ENCODE data around the gene ACTL10. TPM values are rescaled to one million over a fixed set of nuclear protein-coding genes. Genes with fewer than 3 reads are reported as not detected.

The ACTL10 gene
- total RNA-seq, 1 experiment from 2014 or later, result 1.3 TPM

GRCh38 chr20:33670715-33671499 is 4.2 kb downstream of the ACTL10 start (continued):
- TF ChIP-seq, protein P1, sequence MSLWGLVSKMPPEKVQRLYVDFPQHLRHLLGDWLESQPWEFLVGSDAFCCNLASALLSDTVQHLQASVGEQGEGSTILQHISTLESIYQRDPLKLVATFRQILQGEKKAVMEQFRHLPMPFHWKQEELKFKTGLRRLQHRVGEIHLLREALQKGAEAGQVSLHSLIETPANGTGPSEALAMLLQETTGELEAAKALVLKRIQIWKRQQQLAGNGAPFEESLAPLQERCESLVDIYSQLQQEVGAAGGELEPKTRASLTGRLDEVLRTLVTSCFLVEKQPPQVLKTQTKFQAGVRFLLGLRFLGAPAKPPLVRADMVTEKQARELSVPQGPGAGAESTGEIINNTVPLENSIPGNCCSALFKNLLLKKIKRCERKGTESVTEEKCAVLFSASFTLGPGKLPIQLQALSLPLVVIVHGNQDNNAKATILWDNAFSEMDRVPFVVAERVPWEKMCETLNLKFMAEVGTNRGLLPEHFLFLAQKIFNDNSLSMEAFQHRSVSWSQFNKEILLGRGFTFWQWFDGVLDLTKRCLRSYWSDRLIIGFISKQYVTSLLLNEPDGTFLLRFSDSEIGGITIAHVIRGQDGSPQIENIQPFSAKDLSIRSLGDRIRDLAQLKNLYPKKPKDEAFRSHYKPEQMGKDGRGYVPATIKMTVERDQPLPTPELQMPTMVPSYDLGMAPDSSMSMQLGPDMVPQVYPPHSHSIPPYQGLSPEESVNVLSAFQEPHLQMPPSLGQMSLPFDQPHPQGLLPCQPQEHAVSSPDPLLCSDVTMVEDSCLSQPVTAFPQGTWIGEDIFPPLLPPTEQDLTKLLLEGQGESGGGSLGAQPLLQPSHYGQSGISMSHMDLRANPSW (CRISPR knock-in tag; conservative IDR thresholded peaks at IDR 0.05; ENCODE audit: low read depth), result no peak
- TF ChIP-seq ZBTB43 (CRISPR knock-in tag; IDR thresholded peaks at IDR 0.05), result no peak
- no peak for TF ChIP-seq MYBL2 (CRISPR knock-in tag; IDR thresholded peaks at IDR 0.05)
- no peak for TF ChIP-seq KAT7 (CRISPR knock-in tag; IDR thresholded peaks at IDR 0.05; ENCODE audit: borderline replicate concordance)

DNA sequence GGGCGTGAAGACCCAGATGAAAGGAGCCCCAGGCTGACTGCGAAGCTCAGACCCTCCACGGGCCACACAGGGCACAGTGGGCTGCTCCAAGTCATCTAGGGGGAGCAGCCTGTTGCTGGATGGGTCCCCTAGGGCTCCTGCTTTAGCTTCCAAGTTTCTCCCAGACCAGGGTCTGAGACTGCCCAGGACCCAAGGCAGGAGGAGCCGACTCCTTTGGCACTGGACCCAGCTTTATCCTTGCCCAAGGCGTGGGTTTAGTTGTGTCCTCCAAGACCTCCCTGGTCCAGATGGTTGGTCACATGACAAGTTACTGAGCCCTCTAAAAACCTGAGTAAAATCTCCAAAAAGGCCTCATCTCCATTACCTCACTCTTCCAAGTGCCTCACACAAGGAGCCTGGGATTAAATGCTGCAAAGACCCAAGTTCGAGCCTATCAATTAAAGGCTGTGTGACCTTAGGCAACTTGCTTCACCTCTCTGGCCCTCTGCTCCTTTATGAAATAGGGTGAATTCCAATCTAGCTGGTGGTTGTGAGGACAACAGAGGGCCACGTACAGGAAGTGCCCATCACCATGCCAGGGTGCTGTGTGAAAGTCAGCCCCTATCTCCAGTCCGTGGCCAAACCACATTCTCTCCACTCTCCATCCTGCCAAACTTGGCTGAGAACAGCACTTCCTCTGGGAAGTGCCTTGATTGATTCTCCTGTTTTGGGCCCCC is 5.0 kb downstream of the ACTL10 start:
- peaks cover 31% of the 10 kb centered on the region for H3K4me1 Mint-ChIP-seq
- peaks cover 8% of the 10 kb centered on the region; the same call in 1 of the 2 replicates for H3K36me3 Mint-ChIP-seq
- ATAC-seq (no peak), DNase-seq (ENCODE audit: low spot score) (no peak)
- no peaks in the 10 kb centered on the region; the same call in 1 of the 2 replicates for H3K27me3 Mint-ChIP-seq (ENCODE audit: low read depth)
- H3K9me3 Mint-ChIP-seq, result no peaks in the 10 kb centered on the region
- POLR2A ChIA-PET, result no interaction called here
- no peak overlapping the region for H3K4me3 Mint-ChIP-seq
- CTCF ChIA-PET, result interaction anchor here (2.4 kb wide), 1 partner anchor 18 kb away, joined by 9 read pairs; no protein-coding TSS in a partner anchor
- H3K27ac Mint-ChIP-seq, result no peak overlapping the region
- TF ChIP-seq ZNF423 (CRISPR knock-in tag; IDR thresholded peaks at IDR 0.05) (no peak), ELF4 (CRISPR knock-in tag; IDR thresholded peaks at IDR 0.05; ENCODE audit: low read depth) (no peak), RELA (CRISPR knock-in tag; IDR thresholded peaks at IDR 0.05; ENCODE audit: borderline replicate concordance) (no peak), PRDM15 (CRISPR knock-in tag; IDR thresholded peaks at IDR 0.05) (no peak), JAZF1 (CRISPR knock-in tag; IDR thresholded peaks at IDR 0.05) (no peak), HMGXB4 (CRISPR knock-in tag; IDR thresholded peaks at IDR 0.05) (no peak), ETV6 (CRISPR knock-in tag; IDR thresholded peaks at IDR 0.05) (no peak), CBFB (CRISPR knock-in tag; IDR thresholded peaks at IDR 0.05; ENCODE audit: low read depth) (no peak), E2F1 (CRISPR knock-in tag; IDR thresholded peaks at IDR 0.05) (no peak), NFYB (CRISPR knock-in tag; conservative IDR thresholded peaks at IDR 0.05; ENCODE audit: low read depth) (no peak), ZNF263 (CRISPR knock-in tag; IDR thresholded peaks at IDR 0.05; ENCODE audit: low read depth) (no peak)
- TF ChIP-seq, protein P2, sequence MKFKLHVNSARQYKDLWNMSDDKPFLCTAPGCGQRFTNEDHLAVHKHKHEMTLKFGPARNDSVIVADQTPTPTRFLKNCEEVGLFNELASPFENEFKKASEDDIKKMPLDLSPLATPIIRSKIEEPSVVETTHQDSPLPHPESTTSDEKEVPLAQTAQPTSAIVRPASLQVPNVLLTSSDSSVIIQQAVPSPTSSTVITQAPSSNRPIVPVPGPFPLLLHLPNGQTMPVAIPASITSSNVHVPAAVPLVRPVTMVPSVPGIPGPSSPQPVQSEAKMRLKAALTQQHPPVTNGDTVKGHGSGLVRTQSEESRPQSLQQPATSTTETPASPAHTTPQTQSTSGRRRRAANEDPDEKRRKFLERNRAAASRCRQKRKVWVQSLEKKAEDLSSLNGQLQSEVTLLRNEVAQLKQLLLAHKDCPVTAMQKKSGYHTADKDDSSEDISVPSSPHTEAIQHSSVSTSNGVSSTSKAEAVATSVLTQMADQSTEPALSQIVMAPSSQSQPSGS (CRISPR knock-in tag; IDR thresholded peaks at IDR 0.05; ENCODE audit: borderline replicate concordance, low read depth), result no peak
- TF ChIP-seq, protein P3, sequence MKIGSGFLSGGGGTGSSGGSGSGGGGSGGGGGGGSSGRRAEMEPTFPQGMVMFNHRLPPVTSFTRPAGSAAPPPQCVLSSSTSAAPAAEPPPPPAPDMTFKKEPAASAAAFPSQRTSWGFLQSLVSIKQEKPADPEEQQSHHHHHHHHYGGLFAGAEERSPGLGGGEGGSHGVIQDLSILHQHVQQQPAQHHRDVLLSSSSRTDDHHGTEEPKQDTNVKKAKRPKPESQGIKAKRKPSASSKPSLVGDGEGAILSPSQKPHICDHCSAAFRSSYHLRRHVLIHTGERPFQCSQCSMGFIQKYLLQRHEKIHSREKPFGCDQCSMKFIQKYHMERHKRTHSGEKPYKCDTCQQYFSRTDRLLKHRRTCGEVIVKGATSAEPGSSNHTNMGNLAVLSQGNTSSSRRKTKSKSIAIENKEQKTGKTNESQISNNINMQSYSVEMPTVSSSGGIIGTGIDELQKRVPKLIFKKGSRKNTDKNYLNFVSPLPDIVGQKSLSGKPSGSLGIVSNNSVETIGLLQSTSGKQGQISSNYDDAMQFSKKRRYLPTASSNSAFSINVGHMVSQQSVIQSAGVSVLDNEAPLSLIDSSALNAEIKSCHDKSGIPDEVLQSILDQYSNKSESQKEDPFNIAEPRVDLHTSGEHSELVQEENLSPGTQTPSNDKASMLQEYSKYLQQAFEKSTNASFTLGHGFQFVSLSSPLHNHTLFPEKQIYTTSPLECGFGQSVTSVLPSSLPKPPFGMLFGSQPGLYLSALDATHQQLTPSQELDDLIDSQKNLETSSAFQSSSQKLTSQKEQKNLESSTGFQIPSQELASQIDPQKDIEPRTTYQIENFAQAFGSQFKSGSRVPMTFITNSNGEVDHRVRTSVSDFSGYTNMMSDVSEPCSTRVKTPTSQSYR (CRISPR knock-in tag; IDR thresholded peaks at IDR 0.05), result no peak

Measured in WTC11 (cell line).